AML-193 (cell line): ENCODE measurements around the gene GRID2.

Experiments used
- DNase-seq, 2 experiments: peaks; one replicate each; lab custom pipeline; 2025; lab: John Stamatoyannopoulos, UW

Gene GRID2

DNA sequence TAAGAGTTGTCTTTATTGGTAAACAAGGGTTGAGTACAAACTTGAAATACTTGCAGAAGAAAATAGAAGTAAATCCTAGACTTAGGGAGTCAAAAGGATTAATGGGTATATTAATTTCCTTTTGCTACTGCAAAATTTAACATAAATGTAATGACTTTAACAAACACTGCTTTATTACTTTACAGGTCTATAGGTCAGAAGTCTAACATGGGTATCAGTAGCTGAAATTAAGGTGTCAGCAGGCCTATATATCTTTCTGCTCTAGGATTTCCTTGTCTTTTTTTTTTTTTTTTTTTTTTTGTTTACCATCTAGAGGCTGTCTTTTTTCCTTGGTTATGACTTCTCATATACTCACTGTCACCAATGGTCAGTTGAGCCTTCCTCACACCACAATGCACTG is 220.4 kb downstream of the GRID2 start:
- no peak for DNase-seq

DNA sequence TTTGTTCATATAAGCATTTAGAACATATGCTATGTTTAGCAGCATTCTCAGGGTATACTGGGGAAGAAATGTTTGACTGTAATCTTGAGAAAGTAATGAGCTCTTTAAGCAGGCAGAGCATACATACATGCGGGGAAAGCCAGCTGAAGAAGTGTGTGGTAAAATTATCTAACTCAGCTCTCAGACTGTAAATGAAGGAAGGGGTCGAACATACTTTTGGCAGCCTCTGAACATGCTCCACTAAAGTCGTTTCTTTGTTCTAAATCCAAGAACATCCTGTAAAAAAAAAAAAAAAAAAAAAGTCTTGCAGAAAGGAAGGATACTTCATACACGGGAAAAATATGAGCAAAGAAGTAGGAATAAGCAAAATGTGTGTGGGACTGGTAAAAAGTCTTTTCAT is 224.8 kb downstream of the GRID2 start:
- DNase-seq = no peak

DNA sequence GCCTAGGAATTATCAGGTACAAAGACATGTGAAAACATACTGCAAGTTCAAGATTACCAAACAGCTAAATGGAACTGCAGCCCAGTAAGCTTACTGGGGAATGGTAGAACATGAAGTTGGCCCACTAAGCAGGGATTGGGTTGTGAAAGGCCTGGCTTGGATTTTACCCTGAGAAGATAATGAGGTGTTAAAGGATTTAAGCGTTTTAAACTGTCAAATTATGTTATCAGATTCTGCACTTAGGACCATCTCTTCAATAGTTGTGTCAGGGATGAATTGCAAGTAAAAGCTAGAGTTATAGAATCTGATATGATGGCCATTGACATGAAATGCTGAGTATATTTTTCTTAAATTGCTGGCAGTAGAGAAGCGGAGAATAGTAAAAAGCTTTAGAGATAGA is 225.7 kb downstream of the GRID2 start:
- no peak for DNase-seq

DNA sequence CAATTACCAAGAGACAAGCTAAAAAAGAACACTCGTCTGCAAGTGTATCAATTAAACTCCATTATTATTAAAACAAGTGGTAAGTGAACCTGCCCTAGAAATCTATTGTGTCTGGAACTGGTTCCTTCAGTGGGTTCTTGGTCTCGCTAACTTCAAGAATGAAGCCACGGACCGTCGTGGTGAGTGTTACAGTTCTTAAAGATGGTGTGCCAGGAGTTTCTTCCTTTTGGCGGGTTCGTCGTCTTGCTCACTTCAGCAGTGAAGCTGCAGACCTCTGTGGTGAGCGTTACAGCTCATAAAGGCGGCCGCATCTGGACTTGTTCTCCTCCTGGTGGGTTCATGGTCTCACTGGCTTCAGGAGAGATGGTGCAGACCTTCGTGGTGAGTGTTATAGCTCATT is 231.8 kb downstream of the GRID2 start:
- no peak for DNase-seq

DNA sequence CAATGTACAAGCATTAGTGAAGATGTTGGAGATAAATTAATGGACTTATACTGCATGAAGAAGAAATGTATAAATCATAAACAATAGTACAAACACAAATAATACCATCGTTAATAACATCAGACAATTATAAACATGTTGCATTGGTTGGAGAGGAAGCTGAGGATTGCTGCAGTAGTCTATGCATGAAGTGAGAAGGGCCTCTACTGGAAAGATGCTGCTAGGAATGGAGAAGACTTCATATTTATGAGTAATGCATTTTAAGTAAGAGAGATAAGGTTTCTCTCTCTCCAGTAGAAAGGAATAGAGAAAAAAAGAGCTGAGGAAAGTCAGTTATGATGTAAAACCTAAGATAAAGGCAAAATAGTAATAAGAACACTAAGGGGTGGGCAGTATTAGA is 247.8 kb downstream of the GRID2 start:
- DNase-seq = no peak

DNA sequence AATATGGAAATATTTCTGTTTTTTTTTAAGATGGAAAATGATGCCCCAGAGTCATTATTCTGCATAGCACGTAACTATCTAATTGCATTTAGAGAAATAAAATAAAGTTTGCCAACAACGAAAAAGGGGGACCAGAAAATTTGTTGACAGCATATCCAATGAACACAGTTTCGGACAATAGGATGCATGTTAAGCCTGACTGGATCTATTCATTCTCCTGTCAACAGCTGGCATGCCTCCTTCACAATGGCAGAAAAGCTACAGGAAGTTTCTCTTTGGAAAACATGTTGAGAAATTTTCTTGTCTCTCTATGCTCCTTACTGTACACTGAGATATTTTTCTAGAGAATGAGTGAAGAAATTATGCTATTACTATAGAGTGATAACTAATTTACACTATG is 262.5 kb downstream of the GRID2 start:
- DNase-seq = no peak

DNA sequence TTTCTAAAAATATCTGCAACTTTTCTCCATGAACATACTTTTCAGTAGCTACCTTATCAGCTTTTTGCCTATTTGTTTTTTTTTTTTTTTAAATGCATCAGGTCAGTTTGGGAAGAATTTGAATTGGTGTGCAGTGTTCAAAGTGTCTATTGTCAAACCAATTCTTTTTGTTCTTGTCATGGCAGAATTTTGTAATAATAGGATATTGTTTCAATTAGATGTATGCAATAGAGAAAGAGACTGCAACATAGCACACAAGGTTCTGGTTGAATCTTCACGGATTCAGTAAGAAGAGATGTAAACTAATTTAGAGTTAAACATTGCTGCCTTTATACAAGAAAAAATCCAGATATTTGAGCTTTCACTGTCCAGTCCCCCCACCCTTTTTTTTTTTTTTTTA is 277.1 kb downstream of the GRID2 start:
- no peak for DNase-seq

DNA sequence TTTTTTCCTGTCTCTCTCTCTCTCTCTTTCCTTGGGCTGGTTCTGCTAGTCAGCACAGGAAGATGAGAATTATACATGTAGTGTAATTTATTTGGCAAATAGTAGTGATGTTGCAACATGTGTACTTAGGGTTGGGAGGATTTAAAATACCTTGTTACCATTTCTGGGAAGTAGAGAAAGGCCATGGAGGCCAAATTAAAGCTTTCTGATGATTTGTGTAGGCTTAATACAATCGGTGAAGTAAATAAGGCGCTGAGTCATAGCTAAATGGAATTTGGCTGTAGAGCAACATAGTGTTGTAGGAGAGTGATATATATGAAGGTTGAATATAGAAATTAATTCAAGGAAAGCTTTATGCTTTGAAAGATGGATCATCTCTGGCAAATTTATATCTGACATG is 295.3 kb downstream of the GRID2 start:
- DNase-seq = no peak

DNA sequence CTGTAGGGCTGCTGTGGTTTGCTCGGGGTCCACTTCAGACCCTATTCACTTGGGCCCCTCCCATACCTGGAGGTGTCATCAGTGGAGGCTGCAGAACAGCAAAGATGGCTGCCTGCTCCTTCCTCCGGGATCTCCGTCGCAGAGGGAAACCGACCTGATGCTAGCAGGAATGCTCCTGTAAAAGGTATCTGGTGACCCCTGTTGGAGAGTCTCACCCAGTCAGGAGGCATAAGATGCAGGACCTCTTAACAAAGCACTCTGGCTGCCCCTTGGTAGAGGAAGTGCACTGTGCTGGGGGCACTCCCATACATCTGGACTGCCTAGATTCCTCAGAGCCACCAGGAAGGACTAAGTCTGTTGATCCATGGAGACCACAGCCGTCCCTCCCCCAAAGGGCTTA is 296.9 kb downstream of the GRID2 start:
- DNase-seq = no peak

DNA sequence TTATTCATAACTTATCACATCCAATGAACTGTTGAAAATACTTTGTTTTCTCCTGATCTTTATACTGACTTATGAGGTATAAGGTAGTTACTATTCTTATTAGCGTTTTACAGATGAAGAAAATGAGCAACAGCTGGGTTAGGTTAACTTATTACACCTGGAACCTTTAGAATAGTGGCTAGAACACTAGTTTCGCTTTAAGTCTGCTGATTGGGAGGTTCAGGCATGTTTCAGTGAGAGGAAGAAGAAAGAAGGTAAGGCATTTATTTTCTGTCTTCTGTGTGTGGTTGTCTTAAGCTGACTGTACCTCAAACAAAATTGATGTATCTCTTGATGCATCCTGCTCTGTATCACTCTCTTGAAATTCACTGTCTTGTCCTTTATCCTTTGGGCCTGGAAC is 302.5 kb downstream of the GRID2 start:
- DNase-seq = no peak

DNA sequence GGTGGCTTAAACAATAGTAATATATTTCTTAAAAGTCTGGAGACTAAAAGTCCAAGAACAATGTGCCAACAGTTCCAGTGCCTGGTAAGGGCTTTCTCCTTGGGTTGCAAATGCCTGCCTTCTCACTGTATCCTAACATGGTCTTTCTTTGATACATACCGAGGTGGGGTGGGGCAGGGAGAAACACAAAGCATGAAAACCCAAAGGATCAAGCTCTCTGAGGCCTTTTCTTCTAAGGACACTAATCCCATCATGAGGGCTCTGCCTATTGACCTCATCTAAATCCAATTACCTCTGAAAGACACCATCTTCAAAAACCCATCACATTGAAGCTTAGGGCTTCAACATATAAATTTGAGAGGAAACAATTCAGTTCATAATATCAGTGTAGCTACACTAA is 311.3 kb downstream of the GRID2 start:
- no peak for DNase-seq

DNA sequence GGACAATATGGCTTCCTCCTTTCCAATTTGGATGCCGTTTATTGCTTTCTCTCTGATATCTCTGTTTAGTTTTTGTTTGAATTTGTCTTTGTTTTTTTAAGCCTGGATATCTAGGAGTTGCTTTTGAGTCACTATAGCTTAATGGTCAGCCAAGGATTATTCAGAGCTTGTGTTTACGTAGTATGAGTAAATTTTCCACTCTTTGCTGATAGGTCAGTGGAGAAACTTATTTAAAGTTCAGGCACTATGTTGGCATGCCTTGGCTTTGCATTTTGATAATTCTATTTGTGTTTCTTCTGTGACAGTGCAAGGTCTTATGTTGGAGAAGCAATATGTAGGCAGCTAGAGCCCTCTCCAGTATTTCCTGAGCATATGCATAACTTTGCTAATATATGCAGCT is 315.2 kb downstream of the GRID2 start:
- no peak for DNase-seq

DNA sequence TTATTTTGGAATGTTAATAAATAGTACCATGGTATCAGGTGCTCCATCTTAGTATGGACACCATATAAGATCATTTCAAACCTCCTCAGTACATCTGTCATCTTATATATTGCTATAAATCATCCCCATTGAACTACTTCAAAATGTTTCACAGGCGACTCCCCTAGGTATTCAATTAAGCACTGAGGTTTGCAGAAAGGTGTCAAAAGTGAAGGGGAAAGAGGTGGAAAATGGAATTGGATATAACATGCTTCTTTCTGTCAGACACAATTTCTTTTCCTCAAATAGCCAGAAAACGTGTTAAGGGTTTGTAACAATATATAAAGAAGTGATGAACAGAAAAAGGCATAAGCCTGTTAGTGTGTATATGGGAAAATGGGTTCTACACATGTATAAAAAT is 325.5 kb downstream of the GRID2 start:
- no peak for DNase-seq

DNA sequence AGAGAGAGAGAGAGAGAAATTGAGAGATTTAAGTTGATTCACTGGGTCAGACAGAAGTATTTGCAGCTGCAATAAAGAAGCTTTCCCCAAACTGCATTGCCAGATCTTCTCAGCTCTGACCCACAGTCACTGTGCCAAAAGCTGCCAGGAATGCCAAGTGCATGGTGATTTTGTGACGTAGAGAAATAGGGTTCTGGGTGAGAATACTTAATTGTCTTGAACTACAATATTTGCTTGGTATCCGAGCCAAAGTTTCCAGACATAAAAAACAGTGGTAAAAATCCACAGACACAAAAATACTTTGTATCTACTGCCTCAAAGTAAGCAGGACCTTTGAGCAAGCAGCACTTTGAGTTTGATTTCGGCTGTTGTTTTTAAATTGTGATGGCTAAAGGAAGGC is 331.1 kb downstream of the GRID2 start:
- DNase-seq = no peak

DNA sequence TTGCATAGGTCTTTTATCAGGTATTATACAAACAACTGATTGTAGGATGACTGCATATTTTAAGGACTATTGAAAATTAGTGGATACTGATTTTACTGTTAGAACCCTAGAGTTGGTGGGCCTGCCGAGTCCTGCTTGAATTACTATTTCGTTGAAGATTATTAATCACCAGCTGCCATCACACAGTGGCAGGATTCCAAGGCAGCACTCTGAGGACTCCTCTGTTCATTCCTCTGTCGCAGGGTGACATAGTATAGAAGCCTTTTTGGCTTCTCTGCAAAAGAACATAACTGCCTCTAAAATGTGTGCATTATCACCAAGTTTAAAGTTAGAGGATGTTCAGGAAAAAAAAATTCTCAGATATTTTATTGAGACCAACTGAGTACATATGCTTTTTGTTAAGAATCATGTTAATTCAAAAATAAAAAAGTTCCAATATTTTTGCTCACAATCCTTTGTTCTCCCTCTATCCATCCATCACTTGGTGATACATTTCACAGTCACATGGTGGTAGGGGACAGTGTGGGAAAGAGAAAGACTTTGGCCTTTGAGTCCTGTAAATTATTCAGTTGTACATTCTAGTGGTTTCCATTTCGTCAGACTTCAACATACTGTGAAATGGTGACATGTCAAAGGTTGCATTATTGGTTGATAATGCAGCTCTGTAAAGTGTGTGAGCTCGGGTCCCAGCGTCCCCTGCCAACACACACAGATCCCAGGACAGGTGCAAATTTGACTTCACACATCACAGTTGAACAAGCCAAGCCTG is 332.5 kb downstream of the GRID2 start:
- DNase-seq = no peak

DNA sequence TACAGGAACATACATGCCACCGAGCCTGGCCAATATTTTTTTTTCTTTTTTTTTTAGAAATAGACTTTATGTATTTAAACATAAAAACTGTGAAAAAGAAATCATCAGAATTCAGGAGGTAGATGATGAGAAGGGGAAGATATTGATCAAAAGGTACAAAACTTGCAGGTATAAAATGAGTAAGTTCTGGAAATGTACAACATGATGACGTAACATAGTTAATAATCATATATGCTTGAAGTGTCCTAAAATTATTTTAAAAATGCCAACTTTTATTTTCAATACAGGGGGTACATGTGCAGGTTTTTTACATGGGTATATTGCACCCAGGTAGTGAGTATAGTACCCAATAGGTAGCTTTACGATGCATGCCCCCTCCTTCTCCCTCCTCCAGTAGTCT is 337.6 kb downstream of the GRID2 start:
- no peak for DNase-seq

DNA sequence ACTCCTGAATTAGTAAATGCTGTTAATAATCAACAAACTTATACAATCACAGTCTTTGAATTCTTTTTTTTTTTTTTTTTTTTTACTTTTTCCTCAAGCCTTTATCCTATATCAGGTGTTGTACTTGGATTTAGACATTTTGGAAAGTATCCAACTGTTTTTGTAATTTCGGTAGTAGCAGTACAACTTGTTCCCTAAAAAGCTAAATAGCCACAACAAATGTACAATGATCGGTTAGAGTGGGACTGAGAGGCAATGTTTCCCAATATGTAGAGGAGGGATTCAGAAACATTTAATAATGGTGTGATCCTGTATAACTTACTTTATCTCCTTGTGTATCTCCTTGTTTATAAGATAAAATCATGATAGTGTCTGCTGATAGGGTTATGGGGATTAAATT is 343.1 kb downstream of the GRID2 start:
- DNase-seq = no peak

DNA sequence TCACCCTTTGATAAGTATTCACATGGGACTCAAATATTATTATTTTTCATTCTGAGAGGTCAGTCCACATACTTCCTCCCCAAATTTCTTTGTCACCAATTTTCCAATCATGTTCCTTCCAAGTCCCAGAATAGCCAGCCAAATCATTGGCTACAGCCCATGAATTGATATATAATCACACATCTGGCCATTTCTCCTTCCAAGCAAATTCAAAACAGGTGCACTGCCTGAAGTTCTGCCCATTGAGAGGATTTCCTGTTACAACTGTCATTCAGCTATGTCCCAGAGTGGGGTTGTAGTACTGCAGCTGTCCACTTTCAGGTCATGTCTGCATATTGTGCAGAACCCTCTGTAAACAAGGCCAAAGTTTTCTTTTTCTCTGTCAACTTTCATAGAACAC is 347.8 kb downstream of the GRID2 start:
- no peak for DNase-seq

DNA sequence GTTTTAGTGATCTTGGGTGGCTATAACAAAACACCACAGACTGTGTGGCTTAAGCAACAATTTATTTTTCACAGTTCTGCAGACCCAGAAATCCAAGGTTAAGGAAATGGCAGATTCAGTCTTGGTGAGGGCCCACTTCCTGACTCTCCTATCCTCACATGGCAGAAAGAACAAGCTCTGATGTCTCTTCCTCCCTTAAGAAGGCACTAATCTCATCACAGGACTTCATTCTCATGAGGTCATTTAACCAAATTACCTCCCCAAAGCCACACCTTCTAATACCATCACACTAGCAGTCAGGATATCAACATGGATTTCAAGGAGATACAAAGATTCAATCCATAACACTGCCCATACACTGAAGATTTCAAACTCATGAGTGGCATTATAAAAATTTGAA is 350.3 kb downstream of the GRID2 start:
- DNase-seq = no peak

DNA sequence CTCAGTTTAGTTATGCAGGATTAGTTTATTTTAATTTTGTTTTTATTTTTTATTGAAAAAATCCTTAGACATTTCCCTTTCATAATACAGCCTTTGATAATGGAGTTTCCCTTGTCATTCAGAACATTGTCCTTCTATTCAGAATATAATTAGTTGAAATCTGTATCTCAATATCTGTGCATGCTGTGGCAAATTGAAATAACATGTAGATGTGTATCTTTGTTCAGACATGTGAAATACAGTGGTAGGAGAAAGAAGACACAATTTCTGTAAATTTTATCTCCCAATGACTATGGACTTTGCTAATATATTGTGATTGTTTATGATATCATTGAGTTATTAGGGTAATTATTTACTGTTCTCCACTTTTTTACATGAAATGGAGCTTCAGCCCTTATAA is 353.9 kb downstream of the GRID2 start:
- no peak for DNase-seq

DNA sequence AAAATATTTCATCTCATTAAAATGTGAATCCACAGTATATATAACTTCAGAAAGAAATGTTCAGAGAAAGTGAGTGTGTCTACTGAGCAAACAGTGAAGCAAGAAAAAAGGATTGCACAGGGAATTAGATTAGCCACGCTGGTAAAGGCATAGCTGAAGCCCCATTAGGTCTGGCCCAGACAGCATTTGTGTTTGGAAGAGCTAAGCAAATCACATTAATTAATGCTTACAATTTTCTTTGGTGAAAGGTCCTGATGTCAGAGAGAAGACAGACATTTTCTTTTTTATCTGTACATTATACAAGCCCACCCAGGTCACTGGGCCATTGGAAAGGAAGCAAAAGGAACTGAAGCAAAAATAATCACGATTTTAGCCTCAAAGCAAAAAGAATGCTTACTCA is 354.6 kb downstream of the GRID2 start:
- DNase-seq = no peak

DNA sequence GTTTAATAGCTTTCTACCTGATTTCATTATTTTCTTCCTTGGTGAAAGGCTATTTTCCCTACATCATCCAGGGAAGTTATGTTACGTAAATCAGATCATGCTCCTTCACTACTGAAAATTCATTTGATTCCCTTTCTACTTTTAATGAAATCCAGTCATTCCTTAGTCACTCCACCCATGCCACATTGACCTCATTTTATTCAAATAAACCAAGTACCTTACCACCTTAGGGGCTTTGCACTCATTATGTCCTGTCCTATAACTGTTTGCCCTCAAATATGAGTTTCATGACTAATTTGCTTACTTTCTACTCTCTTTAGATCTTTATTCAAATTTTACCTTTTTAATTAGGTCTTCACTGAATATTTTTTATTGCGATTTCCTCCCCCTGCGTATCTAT is 374.0 kb downstream of the GRID2 start:
- no peak for DNase-seq

DNA sequence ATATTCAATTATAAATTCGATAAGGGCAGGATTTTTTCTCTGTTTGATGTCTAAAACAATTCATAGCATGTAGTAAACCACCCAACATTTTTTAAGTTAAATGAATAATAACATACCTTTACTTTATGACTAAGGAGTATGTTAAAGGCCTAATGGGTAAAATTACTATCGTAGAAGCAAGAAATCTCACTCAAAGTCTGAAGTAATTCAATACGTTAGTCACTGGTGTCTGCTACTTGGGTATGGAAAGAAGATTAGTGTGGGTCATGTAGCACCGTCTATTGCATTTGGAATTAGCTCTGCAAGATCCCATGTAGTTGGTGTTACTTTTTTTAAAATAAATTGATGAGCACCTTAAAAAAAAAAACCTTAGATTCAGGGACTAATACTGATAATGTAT is 374.5 kb downstream of the GRID2 start:
- no peak for DNase-seq

DNA sequence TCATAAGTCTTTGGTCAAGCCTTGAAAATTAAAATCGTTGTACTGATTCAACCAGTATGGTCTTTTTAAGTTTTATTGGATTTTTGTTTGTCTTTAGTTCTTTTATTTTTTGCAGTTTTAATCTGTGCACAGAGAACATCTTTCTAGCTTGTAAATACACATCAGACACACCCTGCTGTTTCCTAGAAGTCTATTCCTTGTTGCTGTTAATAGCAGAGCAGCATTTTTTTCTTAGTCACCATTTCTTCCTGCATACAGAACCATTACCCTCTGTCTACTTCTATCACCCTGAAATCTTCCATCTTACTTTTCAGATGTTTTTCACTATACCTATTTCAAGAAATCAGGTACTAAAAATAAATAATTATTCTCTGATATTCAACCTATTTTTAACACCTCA is 375.4 kb downstream of the GRID2 start:
- no peak for DNase-seq

DNA sequence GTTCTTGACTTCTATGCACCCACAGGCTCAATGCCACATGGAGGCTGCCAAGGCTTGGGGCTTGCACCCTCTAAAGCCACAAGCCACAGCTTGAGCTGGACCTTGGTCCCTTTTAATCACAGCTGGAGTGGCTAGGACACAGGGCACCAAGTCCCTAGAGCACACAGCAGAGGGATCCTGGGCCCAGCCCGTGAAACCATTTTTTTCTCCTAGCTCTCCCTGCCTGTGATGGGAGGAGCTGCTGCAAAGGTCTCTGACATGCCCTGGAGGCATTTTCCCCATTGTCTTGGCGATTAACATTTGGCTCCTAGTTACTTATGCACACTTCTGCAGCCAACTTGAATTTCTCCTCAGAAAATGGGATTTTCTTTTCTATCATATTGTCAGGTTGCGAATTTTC is 410.9 kb downstream of the GRID2 start:
- DNase-seq = no peak
